HG03103 (cell line): ENCODE measurements around the gene NANOG.
"Not testable (repeated sequence)": the region's sequence is repeated elsewhere in the genome, so short reads cannot be mapped to it uniquely, and the experiment has no call there.

Experiments
- ATAC-seq: cut with Tn5 transposase; IDR thresholded peaks from one replicate; pipeline ENCODE4 v1.9.1; 2021; ENCODE audit warnings: low read depth; ENCODE audit not compliant: unreplicated experiment

NANOG gene

DNA sequence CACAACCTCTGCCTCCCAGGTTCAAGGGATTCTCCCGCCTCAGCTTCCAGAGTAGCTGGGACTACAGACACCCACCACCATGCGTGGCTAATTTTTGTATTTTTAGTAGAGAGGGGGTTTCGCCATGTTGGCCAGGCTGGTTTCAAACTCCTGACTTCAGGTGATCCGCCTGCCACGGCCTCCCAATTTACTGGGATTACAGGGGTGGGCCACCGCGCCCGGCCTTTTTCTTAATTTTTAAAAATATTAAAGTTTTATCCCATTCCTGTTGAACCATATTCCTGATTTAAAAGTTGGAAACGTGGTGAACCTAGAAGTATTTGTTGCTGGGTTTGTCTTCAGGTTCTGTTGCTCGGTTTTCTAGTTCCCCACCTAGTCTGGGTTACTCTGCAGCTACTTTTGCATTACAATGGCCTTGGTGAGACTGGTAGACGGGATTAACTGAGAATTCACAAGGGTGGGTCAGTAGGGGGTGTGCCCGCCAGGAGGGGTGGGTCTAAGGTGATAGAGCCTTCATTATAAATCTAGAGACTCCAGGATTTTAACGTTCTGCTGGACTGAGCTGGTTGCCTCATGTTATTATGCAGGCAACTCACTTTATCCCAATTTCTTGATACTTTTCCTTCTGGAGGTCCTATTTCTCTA, at the start of gene NANOG:
TSS of gene NANOG (plus strand) at position 519 of the 645 bp plus-strand sequence. CDS start 213 bp downstream, outside the sequence.
- not testable (repeated sequence) for ATAC-seq

- ATAC-seq, result no peak
Observed at GRCh38 chr12:7747246-7747645, 42.0 kb upstream of the NANOG start, which contains the start of gene CLEC4C. Gene CLEC4C (minus strand): TSS chr12:7747375. CDS start chr12:7747348, 27 bp downstream.

DNA sequence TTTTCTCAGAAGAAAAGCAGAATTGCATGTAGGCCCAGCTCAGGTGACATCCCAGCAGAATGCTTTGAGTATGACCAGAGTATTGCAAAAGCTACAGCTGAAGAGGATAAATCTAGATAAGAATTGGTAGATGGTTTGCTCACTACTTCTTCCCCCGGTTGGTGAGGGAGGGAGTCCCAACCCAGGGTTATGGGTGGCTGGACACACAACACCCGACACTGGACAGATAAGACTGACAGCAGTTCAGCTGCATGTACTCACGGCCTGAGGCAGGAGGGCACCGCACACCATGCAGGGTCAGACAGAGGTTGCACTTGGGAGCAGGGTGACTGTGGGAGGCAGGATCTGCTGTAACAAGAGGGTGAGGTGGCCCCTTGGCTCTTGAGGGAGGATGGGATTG, 40.4 kb upstream of the NANOG start:
- ATAC-seq, result no peak

GRCh38 chr12:7749442-7749841, 39.8 kb upstream of the NANOG start:
- ATAC-seq, result no peak

GRCh38 chr12:7750350-7750749, 38.9 kb upstream of the NANOG start:
- ATAC-seq, result no peak

DNA sequence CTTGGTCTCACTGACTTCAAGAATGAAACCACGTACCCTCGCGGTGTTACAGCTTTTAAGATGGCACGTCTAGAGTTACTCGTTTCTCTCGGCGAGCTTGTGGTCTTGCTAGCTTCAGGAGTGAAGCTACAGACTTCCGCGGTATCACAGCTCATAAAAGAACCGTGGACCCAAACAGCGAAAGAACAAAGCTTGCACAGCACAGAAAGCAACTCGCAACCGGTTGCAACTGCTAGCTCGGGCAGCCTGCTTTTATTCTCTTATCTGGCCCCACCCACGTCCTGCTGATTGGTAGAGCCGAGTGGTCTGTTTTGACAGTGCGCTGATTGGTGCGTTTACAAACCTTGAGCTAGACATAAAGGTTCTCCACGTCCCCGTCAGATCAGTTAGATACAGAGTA, 37.8 kb upstream of the NANOG start:
- no peak for ATAC-seq

DNA sequence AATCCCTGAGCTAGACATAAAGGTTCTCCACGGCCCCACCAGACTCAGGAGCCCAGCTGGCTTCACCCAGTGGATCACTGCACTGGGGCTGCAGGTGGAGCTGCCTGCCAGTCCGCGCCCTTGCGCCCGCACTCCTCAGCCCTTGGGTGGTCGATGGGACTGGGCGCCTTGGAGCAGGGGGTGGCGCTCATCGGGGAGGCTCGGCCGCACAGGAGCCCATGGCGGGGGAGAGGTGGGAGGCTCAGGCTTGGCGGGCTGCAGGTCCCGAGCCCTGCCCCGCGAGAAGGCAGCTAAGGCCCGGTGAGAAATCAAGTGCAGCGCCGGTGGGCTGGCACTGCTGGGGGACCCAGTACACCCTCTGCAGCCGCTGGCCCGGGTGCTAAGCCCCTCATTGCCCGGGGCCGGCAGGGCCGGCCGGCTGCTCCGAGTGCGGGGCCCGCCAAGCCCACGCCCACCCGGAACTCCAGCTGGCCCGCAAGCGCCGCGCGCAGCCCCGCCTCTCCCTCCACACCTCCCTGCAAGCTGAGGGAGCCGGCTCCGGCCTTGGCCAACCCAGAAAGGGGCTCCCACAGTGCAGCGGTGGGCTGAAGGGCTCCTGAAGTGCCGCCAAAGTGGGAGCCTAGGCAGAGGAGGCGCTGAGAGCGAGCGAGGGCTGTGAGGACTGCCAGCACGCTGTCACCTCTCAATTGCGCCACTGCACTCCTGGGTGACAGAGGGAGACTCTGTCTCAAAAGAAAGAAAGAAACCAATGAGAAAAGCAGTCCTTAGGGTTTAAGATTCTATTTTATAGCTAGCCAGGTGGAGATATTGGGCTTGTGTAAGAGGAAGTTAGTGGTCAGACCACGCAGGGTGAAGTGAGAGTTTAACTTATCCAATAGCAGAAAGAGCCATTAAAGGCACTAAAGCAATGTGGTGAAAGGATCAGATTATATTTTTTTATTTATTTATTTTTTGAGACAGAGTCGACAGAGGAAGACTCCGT, 37.0 kb upstream of the NANOG start:
- not testable (repeated sequence) for ATAC-seq

GRCh38 chr12:7755668-7756067, 33.5 kb upstream of the NANOG start:
- ATAC-seq, result not testable (repeated sequence)

DNA sequence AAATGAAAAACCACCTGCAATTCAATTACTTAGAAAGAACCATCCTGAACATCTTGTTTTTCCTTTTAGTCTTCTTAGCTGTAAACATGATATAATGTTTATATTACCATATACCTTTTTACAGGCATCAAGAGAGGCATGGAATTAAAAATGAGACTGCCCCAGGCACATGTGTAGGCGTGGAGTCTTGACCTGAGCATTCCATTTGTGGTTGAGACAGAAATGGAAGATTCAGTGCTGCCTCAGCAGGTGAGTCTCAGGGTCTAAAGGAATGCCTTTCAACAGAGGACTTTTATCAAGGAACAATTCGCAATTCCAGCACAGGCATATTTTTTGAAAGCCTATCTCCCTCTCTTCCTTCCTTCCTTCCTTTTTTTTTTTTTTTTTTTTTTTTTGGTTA, 32.2 kb upstream of the NANOG start:
- ATAC-seq, result no peak

- ATAC-seq, result no peak
Observed at GRCh38 chr12:7758766-7759140, 30.4 kb upstream of the NANOG start.

DNA sequence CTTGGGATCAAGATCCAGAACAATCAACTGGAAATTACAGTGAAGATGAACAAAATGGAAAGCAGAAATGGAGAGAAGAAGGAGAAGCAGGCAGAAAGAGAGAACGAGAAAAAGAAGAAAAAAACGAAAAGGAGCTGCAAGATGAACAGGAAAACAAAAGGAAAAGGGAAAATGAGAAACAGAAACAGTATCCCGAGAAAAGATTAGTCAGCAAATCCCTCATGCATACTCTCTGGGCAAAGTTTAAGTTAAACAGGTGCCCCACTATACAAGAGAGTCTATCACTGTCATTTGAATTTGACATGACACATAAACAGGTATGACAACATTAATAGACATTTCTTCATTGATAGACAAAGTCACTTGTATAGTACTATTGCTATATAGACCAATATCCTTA, 19.2 kb upstream of the NANOG start:
- ATAC-seq, result no peak

DNA sequence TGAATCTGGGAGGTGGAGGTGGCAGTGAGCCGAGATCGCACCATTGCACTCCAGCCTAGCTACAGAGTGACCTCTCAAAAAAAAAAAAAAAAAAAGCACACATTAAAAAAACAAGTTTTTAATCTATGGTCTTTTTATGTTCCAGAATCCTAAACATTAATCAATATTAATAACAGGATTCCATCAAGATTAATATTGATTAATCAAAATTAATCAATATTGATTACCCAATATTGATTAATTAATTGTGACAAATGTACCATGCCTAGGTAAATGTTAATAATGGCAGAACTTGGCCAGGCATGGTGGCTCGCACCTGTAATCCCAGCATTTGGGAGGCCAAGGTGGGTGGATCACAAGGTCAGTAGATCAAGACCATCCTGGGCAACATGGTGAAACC, 7.9 kb upstream of the NANOG start:
- ATAC-seq, result no peak

GRCh38 chr12:7782055-7782454, 7.1 kb upstream of the NANOG start:
- ATAC-seq, result no peak

DNA sequence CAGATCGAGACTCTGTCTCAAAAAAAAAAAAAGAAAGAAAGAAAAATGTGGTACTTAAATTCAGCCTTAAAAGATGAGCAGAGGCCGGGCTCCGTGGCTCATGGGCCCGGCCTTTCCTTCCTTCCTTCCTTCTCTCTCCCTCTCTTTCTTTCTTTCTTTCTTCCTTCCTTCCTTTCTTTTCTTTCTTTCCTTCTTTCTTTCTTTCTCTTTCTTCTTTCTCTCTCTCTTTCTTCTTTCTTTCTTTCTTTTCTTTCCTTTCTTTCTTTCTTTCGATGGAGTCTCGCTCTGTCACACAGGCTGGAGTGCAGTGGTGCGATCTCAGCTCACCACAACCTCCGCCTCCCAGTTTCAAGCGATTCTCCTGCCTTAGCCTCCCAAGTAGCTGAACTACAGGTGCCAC, 5.8 kb upstream of the NANOG start:
- ATAC-seq, result not testable (repeated sequence)

GRCh38 chr12:7784701-7785100, 4.5 kb upstream of the NANOG start:
- no peak for ATAC-seq

- ATAC-seq, result no peak
Observed at GRCh38 chr12:7787574-7788293, 1.5 kb upstream of the NANOG start.

- ATAC-seq, result no peak
Observed at GRCh38 chr12:7788294-7788660, 925 bp upstream of the NANOG start.

DNA sequence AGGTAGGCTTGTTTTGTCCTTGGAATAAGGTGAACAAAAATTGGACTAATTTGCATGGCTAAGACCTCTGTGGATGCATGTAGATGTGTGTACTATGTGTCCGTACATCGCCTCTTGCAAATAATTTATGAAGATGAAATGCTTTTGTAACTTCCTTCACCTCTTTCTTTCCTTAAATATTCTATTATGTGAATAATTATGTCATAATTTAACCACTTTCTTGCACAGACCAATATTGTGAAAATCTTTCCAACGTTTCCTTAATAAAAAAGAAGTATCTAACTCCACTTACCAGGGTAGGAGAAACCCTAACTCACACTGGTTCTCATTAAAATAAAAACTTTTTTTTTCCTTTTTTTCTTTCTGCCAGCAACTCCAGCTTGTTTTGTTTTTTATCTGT, 4.0 kb downstream of the NANOG start:
- no peak for ATAC-seq

DNA sequence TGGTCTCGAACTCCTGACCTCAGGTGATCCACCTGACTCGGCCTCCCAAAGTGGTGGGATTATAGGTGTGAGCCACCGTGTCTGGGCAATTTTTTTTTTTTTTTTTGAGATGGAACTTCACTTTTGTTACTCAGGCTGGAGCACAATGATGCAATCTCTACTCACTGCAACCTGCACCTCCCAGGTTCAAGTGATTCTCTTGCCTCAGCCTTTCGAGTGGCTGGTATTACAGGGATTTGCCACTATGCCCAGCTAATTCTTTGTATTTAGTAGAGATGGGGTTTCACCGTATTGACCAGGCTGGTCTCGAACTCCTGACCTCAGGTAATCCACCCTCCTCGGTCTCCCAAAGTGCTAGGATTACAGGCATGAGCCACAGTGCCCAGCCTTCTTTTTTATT, 8.1 kb downstream of the NANOG start:
- not testable (repeated sequence) for ATAC-seq

DNA sequence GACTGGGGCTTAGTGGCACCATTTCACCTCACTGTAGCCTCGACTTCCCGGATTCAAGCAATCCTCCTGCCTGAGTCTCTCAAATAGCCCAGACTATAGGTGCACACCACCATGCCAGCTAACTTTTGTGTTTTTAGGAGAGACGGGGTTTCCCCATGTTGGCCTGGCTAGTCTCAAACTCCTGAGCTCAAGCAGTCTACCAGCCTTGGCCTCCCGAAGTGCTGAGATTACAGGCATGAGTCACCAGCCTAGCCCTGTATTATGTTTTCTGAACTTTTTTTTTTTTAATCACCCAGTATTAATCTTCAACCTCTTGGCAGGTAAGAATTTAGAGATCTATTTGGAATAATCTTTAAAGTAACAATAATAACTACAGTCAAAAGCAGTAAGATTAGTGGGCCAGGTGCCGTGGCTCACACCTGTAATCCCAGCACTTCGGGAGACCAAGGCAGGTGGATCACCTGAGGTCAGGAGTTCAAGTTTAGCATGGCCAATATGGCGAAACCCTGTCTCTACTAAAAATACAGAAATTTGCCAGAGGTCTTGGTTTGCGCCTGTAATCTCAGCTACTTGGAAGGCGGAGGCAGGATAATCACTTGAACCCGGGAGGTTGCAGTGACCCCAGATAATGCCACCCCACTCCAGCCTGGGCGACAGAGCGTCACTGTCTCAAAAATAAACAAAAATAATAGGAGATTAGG, 8.6 kb downstream of the NANOG start:
- ATAC-seq, result no peak
